Measurements from ENCODE around the gene PSG7.
"Not testable (repeated sequence)": the region's sequence is repeated elsewhere in the genome, so short reads cannot be mapped to it uniquely, and the experiment has no call there.

DNA sequence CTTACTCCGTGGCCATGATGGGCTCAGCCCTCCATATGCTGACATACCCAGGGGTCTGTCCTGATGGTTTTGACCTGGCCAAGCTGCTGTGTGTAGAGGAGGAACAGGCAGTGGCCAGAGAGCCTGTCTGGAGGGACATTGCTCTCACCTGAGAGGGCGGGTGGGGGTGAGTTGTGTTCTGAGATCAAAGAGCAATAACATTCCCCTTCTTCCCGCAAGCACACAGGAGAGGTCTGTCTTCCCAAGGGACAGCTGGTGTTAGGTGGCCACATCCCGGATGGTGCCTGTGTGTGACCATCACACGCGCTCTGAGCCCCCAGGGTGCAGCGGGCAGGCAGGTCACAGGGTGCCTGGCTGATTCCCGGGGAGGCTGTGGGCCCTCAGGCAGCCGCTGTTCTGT, 56.4 kb downstream of the PSG7 start:
- TF ChIP-seq POLR2A (IDR thresholded peaks at IDR 0.05) = not testable (repeated sequence)
- TF ChIP-seq, protein P1, sequence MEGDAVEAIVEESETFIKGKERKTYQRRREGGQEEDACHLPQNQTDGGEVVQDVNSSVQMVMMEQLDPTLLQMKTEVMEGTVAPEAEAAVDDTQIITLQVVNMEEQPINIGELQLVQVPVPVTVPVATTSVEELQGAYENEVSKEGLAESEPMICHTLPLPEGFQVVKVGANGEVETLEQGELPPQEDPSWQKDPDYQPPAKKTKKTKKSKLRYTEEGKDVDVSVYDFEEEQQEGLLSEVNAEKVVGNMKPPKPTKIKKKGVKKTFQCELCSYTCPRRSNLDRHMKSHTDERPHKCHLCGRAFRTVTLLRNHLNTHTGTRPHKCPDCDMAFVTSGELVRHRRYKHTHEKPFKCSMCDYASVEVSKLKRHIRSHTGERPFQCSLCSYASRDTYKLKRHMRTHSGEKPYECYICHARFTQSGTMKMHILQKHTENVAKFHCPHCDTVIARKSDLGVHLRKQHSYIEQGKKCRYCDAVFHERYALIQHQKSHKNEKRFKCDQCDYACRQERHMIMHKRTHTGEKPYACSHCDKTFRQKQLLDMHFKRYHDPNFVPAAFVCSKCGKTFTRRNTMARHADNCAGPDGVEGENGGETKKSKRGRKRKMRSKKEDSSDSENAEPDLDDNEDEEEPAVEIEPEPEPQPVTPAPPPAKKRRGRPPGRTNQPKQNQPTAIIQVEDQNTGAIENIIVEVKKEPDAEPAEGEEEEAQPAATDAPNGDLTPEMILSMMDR (IDR thresholded peaks at IDR 0.05) = not testable (repeated sequence)

All from Peyer's patch (tissue), 4 donors.